A549 (cell line): ENCODE measurements around the gene HOXC6. TPM values are rescaled to one million over a fixed set of nuclear protein-coding genes. Genes with fewer than 3 reads are reported as not detected.

Experiments
- ATAC-seq, 2 experiments: fragments of 200-7000 bp in 1 of 2; fragments of >200 bp in 1 of 2; cut with Nextera tagmentation in 1 of 2; cut with Tn5 transposase in 1 of 2; 3 replicates each; pipeline versions ENCODE4 v1.8.0 to v1.9.1; 2018 to 2020; ENCODE audit warnings: mild to moderate bottlenecking in 1 of 2, moderate library complexity in 1 of 2
- CTCF ChIA-PET: fragments of 300-600 bp; sonication (Branson Sonifier 250); formaldehyde crosslinking; extraction: SDS; loops from one replicate; lab custom pipeline; 2021; ENCODE audit warnings: antibody characterized with exemption, inconsistent platforms; lab: Yijun Ruan, JAX
- POLR2A ChIA-PET: fragments of 350-600 bp; formaldehyde crosslinking; extraction: SDS; loops from one replicate; lab custom pipeline; 2021; ENCODE audit warnings: antibody characterized with exemption, inconsistent platforms; lab: Yijun Ruan, JAX
- DNase-seq, 2 experiments: peaks; one replicate each; pipeline versions ENCODE4 v3.0.0 to v3.0.0-alpha.2; 2011 to 2016; ENCODE audit warnings: low read depth in 1 of 2, low spot score in 1 of 2
- FAIRE-seq: peaks from 2 replicates; lab custom pipeline; 2011; peaks lifted over from hg19 to GRCh38; lab: Jason Lieb, UNC
- H3K27ac ChIP-seq, 2 experiments: fragments of >200 bp; sonication (Bioruptor Twin); formaldehyde crosslinking; 3 replicates each; pipeline ENCODE4 v1.5.1; 2016 to 2017
- H3K4me1 ChIP-seq: fragments of >200 bp; sonication (Bioruptor Twin); formaldehyde crosslinking; 3 replicates; pipeline ENCODE4 v1.6.1; 2016
- H3K4me2 ChIP-seq: fragments of >200 bp; sonication (Bioruptor Twin); formaldehyde crosslinking; 3 replicates; pipeline ENCODE4 v1.6.1; 2016
- H3K4me3 ChIP-seq: fragments of >200 bp; sonication (Bioruptor Twin); formaldehyde crosslinking; 3 replicates; pipeline ENCODE4 v1.5.1; 2016
- H3K9me3 ChIP-seq: fragments of >200 bp; sonication (Bioruptor Twin); formaldehyde crosslinking; 3 replicates; pipeline ENCODE4 v1.6.1; 2016
- BHLHE40 ChIP-seq: IDR thresholded peaks from 2 replicates; pipeline ENCODE4 v1.6.1; 2012; ENCODE audit warnings: low read depth, low read length, inconsistent platforms
- CBX2 ChIP-seq: fragments of 200-600 bp; sonication (generic); IDR thresholded peaks from 2 replicates; pipeline ENCODE4 v1.6.1; 2016; ENCODE audit warnings: low read depth, mild to moderate bottlenecking, borderline replicate concordance
- CHD2 ChIP-seq: fragments of 150-350 bp; IDR thresholded peaks from 2 replicates; pipeline ENCODE4 v1.6.1; 2014; ENCODE audit warnings: low read length; ENCODE audit not compliant: partially characterized antibody
- CHD4 ChIP-seq: fragments of 200-600 bp; sonication (generic); IDR thresholded peaks from 2 replicates; pipeline ENCODE4 v1.6.1; 2016; ENCODE audit warnings: antibody characterized with exemption, mild to moderate bottlenecking, borderline replicate concordance
- CTCF ChIP-seq: fragments of >200 bp; sonication (Bioruptor Twin); formaldehyde crosslinking; IDR thresholded peaks from 3 replicates; pipeline ENCODE4 v1.5.1; 2016
- EHF ChIP-seq: fragments of 250-450 bp; sonication (Bioruptor Pico); IDR thresholded peaks from 2 replicates; pipeline ENCODE4 v1.5.0; 2020; ENCODE audit warnings: mild to moderate bottlenecking
- EP300 ChIP-seq, 2 experiments: fragments of >200 bp; sonication (Bioruptor Twin); formaldehyde crosslinking; IDR thresholded peaks; 2 replicates in 1 of 2; 3 replicates in 1 of 2; pipeline ENCODE4 v1.6.1; 2016 to 2017
- FOSL2 ChIP-seq, 2 experiments: fragments of 450-650 bp in 1 of 2; fragments of >200 bp in 1 of 2; sonication (Bioruptor Twin) in 1 of 2; formaldehyde crosslinking; IDR thresholded peaks; 2 replicates each; pipeline versions ENCODE4 v1.5.0 to v1.6.1; 2016 to 2020; ENCODE audit warnings: mild to moderate bottlenecking in 1 of 2, moderate library complexity in 1 of 2
- GATA3 ChIP-seq: IDR thresholded peaks from 2 replicates; pipeline ENCODE4 v1.6.1; 2012; ENCODE audit warnings: borderline replicate concordance
- HEYL ChIP-seq: fragments of 250-450 bp; sonication (Bioruptor Pico); IDR thresholded peaks from 2 replicates; pipeline ENCODE4 v1.8.0; 2021; ENCODE audit warnings: mild to moderate bottlenecking, moderate library complexity
- HMGXB4 ChIP-seq: fragments of 250-450 bp; sonication (Bioruptor Pico); IDR thresholded peaks from 2 replicates; pipeline ENCODE4 v1.5.0; 2021; ENCODE audit warnings: mild to moderate bottlenecking, moderate library complexity, borderline replicate concordance
- HOXB13 ChIP-seq: fragments of 250-450 bp; sonication (Bioruptor Pico); IDR thresholded peaks from 2 replicates; pipeline ENCODE4 v1.5.0; 2020; ENCODE audit warnings: low read depth, mild to moderate bottlenecking, moderate library complexity
- HOXB5 ChIP-seq: fragments of 250-450 bp; sonication (Bioruptor Pico); IDR thresholded peaks from 2 replicates; pipeline ENCODE4 v1.5.0; 2020; ENCODE audit warnings: mild to moderate bottlenecking, moderate library complexity
- KDM5A ChIP-seq: fragments of 200-600 bp; sonication (generic); IDR thresholded peaks from 2 replicates; pipeline ENCODE4 v1.6.1; 2016; ENCODE audit warnings: antibody characterized with exemption, mild to moderate bottlenecking
- MAFK ChIP-seq: fragments of 450-650 bp; IDR thresholded peaks from 2 replicates; pipeline ENCODE4 v1.6.1; 2014; ENCODE audit not compliant: partially characterized antibody
- MAX ChIP-seq: IDR thresholded peaks from 2 replicates; pipeline ENCODE4 v1.6.1; 2012
- MYC ChIP-seq: IDR thresholded peaks from 2 replicates; pipeline ENCODE4 v1.6.1; 2012; ENCODE audit warnings: mild to moderate bottlenecking, inconsistent platforms, low read length, improper control_type of control experiment, borderline replicate concordance
- NPAS2 ChIP-seq: fragments of 250-450 bp; sonication (Bioruptor Pico); IDR thresholded peaks from 2 replicates; pipeline ENCODE4 v1.8.0; 2022; ENCODE audit warnings: mild to moderate bottlenecking, moderate library complexity, borderline replicate concordance
- PHF8 ChIP-seq: fragments of 200-600 bp; sonication (generic); IDR thresholded peaks from 2 replicates; pipeline ENCODE4 v1.6.1; 2016; ENCODE audit warnings: low read depth, mild to moderate bottlenecking, antibody characterized with exemption, moderate library complexity, borderline replicate concordance
- RAD21 ChIP-seq, 2 experiments: fragments of >200 bp in 1 of 2; sonication (Bioruptor Twin) in 1 of 2; formaldehyde crosslinking in 1 of 2; IDR thresholded peaks in 1 of 2; conservative IDR thresholded peaks in 1 of 2; 2 replicates in 1 of 2; 3 replicates in 1 of 2; pipeline ENCODE4 v1.6.1; 2012 to 2018; ENCODE audit warnings: inconsistent platforms in 1 of 2
- SMC3 ChIP-seq: fragments of >200 bp; sonication (Bioruptor Twin); formaldehyde crosslinking; IDR thresholded peaks from 3 replicates; pipeline ENCODE4 v1.6.1; 2018; ENCODE audit warnings: inconsistent platforms
- TP53 ChIP-seq: fragments of 250-450 bp; sonication (Bioruptor Pico); IDR thresholded peaks from 2 replicates; pipeline ENCODE4 v1.5.0; 2021; ENCODE audit warnings: mild to moderate bottlenecking, moderate library complexity
- WGBS: methylation state at CpG from one replicate; pipeline ENCODE4 v1.1.6; 2017; ENCODE audit errors: missing lambda C conversion rate; 5-methylcytosine and 5-hydroxymethylcytosine counted together
- polyA plus RNA-seq, 4 experiments: library from polyadenylated mRNA; depleted of rRNA in 3 of 4; stranded (reverse); fragments of >200 nt; fragmentation: RNase III in 1 of 4; extraction: RNeasy Plus Mini Kit Qiagen cat#74134 plus additional on column Dnase treatment in 1 of 4; gene quantifications; 2 replicates in 3 of 4; 3 replicates in 1 of 4; pipeline ENCODE4 v1.2.3, GENCODE V29; 2011 to 2017

The HOXC6 gene
- polyA plus RNA-seq, 2 of the 4 experiments (the other 2 are of a cell fraction) = 5.2 to 6.0 TPM

- peak; percentile 91 for TF ChIP-seq SMC3
- TF ChIP-seq KDM5A = no peak
- TF ChIP-seq MAX = 0 out of 2 replicates have a peak, but pooled peaks have one; percentile 33
- TF ChIP-seq CBX2 = no peak
- no peak for TF ChIP-seq MAFK
- peak; percentile 89 for TF ChIP-seq CTCF
- no peak for TF ChIP-seq CHD4
- TF ChIP-seq EP300 (IDR thresholded peaks at IDR 0.05) = no peak
- TF ChIP-seq GATA3 = no peak
- TF ChIP-seq EHF = no peak
- no peak for TF ChIP-seq CHD2
- peak; percentile 83 to 85 for TF ChIP-seq RAD21 (conservative IDR thresholded peaks at IDR 0.05 in 1 of 2, IDR thresholded peaks at IDR 0.05 in 1 of 2)
- TF ChIP-seq HOXB13 (CRISPR knock-in tag) = no peak
- no peak for TF ChIP-seq MYC
- Histone ChIP-seq H3K9me3 (no peaks in the 10 kb centered on the region), H3K4me1 (peaks cover 25% of the 10 kb centered on the region), H3K4me2 (peak overlapping the region; percentile 87), H3K27ac (peak overlapping the region; percentile 15 to 69; a peak in 4 of 6 replicates), H3K4me3 (peak overlapping the region; percentile 39)
- ATAC-seq = peak in 1 of 2 experiments; percentile 63; a peak in 3 of 6 replicates
- WGBS = 17% methylated on average over 28 of the region's 28 CpGs
- DNase-seq = peak; percentile 69 to 77
- CTCF ChIA-PET = interaction anchor here (0.6 to 28.7 kb wide), 36 partner anchors 10 to 392 kb away, joined by 3 to 1074 read pairs (median 8); partner anchors contain the start of genes HOXC5, HOXC8, HOXC9 and SMUG1
- POLR2A ChIA-PET = no interaction called here
- no peak for FAIRE-seq
Measured at GRCh38 chr12:53989227-53990113, 38.8 kb upstream of the HOXC6 start.

- peaks cover 24% of the 10 kb centered on the region for H3K4me1 ChIP-seq
- no peaks in the 10 kb centered on the region for H3K9me3 ChIP-seq
- H3K27ac ChIP-seq = peak overlapping the region in 1 of 2 experiments; percentile 11; a peak in 1 of 6 replicates
- H3K4me2 ChIP-seq = peak overlapping the region; percentile 87
- no peak for FAIRE-seq
- H3K4me3 ChIP-seq = no peak overlapping the region
- POLR2A ChIA-PET = interaction anchor here (0.5 to 1.7 kb wide), 3 partner anchors 9 to 27 kb away, joined by 3 to 5 read pairs (median 4); partner anchors contain the start of genes HOXC8 and HOXC9
- no peak for ATAC-seq
- TF ChIP-seq PHF8 (no peak), BHLHE40 (no peak), HMGXB4 (CRISPR knock-in tag) (no peak), HEYL (CRISPR knock-in tag) (no peak), TP53 (CRISPR knock-in tag) (no peak), HOXB5 (CRISPR knock-in tag) (no peak), MAX (no peak), NPAS2 (CRISPR knock-in tag) (no peak), CBX2 (no peak), FOSL2 (IDR thresholded peaks at IDR 0.05) (no peak), FOSL2 (CRISPR knock-in tag; IDR thresholded peaks at IDR 0.05) (no peak)
- 63% methylated on average over 27 of the region's 27 CpGs for WGBS
- no peak for DNase-seq
- CTCF ChIA-PET = interaction anchor here (0.6 to 28.7 kb wide), 24 partner anchors 9 to 304 kb away, joined by 3 to 1074 read pairs (median 6); partner anchors contain the start of genes HOXC5, HOXC8, HOXC9 and SMUG1
Measured at GRCh38 chr12:53990311-53991076, 37.7 kb upstream of the HOXC6 start.
